ENCODE measurements around the gene MAOB. TPM values are rescaled to one million over a fixed set of nuclear protein-coding genes. Genes with fewer than 3 reads are reported as not detected.

MAOB gene
- total and polyA plus RNA-seq, 9 of the 15 experiments (the other 6 are each of a cell fraction or from before 2014, with no cell fraction given): 0.05 to 0.09 TPM; not detected in 7

DNA sequence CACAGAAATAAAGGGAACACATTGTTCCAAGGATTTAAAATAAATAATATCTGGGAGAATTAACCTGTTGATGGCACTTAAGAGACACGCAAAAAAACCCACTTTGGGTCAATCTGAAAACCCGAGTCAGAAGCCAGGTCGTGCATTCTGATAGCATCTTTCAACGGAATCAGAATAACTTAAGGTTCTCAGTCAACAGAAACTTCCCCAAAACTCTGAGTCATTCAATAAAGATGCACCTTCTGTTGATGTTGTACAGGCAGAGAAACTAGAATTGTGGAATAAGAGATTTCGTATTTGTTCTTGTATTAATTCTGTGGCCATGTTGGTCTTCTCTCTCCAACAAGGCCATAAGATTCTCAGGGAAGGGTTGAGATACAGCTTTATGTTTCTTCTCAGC is 78.2 kb downstream of the MAOB start (continued):
- TF ChIP-seq, protein P1, sequence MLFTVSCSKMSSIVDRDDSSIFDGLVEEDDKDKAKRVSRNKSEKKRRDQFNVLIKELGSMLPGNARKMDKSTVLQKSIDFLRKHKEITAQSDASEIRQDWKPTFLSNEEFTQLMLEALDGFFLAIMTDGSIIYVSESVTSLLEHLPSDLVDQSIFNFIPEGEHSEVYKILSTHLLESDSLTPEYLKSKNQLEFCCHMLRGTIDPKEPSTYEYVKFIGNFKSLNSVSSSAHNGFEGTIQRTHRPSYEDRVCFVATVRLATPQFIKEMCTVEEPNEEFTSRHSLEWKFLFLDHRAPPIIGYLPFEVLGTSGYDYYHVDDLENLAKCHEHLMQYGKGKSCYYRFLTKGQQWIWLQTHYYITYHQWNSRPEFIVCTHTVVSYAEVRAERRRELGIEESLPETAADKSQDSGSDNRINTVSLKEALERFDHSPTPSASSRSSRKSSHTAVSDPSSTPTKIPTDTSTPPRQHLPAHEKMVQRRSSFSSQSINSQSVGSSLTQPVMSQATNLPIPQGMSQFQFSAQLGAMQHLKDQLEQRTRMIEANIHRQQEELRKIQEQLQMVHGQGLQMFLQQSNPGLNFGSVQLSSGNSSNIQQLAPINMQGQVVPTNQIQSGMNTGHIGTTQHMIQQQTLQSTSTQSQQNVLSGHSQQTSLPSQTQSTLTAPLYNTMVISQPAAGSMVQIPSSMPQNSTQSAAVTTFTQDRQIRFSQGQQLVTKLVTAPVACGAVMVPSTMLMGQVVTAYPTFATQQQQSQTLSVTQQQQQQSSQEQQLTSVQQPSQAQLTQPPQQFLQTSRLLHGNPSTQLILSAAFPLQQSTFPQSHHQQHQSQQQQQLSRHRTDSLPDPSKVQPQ (CRISPR knock-in tag; IDR thresholded peaks at IDR 0.05; ENCODE audit: borderline replicate concordance): no peak
- TF ChIP-seq HDAC1 (IDR thresholded peaks at IDR 0.05): no peak
- TF ChIP-seq CREB1 (IDR thresholded peaks at IDR 0.05): no peak
- no peak for TF ChIP-seq CREB1 (CRISPR knock-in tag; IDR thresholded peaks at IDR 0.05)
- TF ChIP-seq PCBP2 (IDR thresholded peaks at IDR 0.05; ENCODE audit: low read depth, low read length, poor library complexity, severe bottlenecking): no peak
- no peak for TF ChIP-seq POLR3A (IDR thresholded peaks at IDR 0.05; ENCODE audit: borderline replicate concordance, extremely low read depth, insufficient read depth, insufficient read length)
- TF ChIP-seq RBM14 (IDR thresholded peaks at IDR 0.05; ENCODE audit: borderline replicate concordance, insufficient read depth, low read depth, low read length): no peak
- no peak for TF ChIP-seq XRCC5 (IDR thresholded peaks at IDR 0.05; ENCODE audit: low read depth, low read length)

Data from K562 (cell line).